Renal pelvis (tissue), 12 donors: ENCODE data around the gene TUBGCP6. TPM values are rescaled to one million over a fixed set of nuclear protein-coding genes. Genes with fewer than 3 reads are reported as not detected.

ENCODE experiments used
- DNase-seq: peaks from one replicate; pipeline ENCODE4 v3.0.0-alpha.2; 2013
- long read RNA-seq, 16 experiments: transcript quantifications; one replicate each; lab custom pipeline, GENCODE V29; 2026
- polyA plus RNA-seq, 3 donors: library from polyadenylated mRNA; unstranded; fragments of 120-200 nt; gene quantifications; one replicate each; pipeline ENCODE4 v1.2.1, GENCODE V29; 2013; ENCODE audit not compliant: insufficient read length in 3 of 3

The TUBGCP6 gene, protein sequence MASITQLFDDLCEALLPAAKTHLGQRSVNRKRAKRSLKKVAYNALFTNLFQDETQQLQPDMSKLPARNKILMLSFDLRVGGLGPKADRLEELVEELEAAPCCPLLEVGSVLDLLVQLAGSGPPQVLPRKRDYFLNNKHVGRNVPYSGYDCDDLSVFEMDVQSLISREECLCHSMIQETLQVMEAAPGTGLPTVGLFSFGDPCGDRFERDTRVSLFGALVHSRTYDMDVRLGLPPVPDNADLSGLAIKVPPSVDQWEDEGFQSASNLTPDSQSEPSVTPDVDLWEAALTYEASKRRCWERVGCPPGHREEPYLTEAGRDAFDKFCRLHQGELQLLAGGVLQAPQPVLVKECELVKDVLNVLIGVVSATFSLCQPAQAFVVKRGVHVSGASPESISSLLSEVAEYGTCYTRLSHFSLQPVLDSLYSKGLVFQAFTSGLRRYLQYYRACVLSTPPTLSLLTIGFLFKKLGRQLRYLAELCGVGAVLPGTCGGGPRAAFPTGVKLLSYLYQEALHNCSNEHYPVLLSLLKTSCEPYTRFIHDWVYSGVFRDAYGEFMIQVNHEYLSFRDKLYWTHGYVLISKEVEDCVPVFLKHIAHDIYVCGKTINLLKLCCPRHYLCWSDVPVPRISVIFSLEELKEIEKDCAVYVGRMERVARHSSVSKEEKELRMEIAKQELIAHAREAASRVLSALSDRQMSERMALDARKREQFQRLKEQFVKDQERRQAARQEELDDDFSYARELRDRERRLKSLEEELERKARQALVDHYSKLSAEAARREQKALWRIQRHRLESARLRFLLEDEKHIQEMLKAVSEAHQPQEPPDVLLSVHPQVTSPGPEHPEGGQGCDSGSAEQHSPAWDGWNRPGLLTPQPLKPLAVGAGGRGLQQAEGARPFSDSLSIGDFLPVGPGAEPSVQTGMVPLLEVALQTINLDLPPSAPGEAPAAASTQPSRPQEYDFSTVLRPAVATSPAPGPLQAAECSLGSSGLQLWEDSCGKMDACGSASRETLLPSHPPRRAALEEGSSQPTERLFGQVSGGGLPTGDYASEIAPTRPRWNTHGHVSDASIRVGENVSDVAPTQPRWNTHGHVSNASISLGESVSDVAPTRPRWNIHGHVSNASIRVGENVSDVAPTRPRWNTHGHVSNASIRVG (N-terminal part only)
- polyA plus RNA-seq = 10 to 100 TPM; 37.9 to 49.9 (median 48.1) TPM
- long read RNA-seq, donor 1, partial matches to known transcripts = 10 of 10 reads
- long read RNA-seq, donor 1, other reads (novel, unspliced or antisense) = 0 of 10 reads
- long read RNA-seq, donor 2 = 0 reads
- long read RNA-seq, donor 3, full-length matches to known transcripts = 1 of 1 reads
- long read RNA-seq, donor 3, partial matches to known transcripts = 0 of 1 reads
- long read RNA-seq, donor 3, other reads (novel, unspliced or antisense) = 0 of 1 reads
- long read RNA-seq, donor 4, full-length matches to known transcripts = 2 of 2 reads
- long read RNA-seq, donor 4, partial matches to known transcripts = 0 of 2 reads
- long read RNA-seq, donor 4, other reads (novel, unspliced or antisense) = 0 of 2 reads
- long read RNA-seq, donor 5 = 0 reads
- long read RNA-seq, donor 6 = 0 reads
- long read RNA-seq, donor 7, full-length matches to known transcripts = 3 of 3 reads
- long read RNA-seq, donor 7, partial matches to known transcripts = 0 of 3 reads
- long read RNA-seq, donor 7, other reads (novel, unspliced or antisense) = 0 of 3 reads
- long read RNA-seq, donor 8, full-length matches to known transcripts = 1 of 1 reads
- long read RNA-seq, donor 8, partial matches to known transcripts = 0 of 1 reads
- long read RNA-seq, donor 8, other reads (novel, unspliced or antisense) = 0 of 1 reads
- long read RNA-seq, donor 9, full-length matches to known transcripts = 3 of 8 reads
- long read RNA-seq, donor 9, partial matches to known transcripts = 5 of 8 reads
- long read RNA-seq, donor 9, other reads (novel, unspliced or antisense) = 0 of 8 reads
- long read RNA-seq, donor 10, partial matches to known transcripts = 12 of 12 reads
- long read RNA-seq, donor 10, other reads (novel, unspliced or antisense) = 0 of 12 reads
- long read RNA-seq, donor 11 = 0 reads
- long read RNA-seq, donor 12, full-length matches to known transcripts = 1 of 27 reads
- long read RNA-seq, donor 12, partial matches to known transcripts = 26 of 27 reads
- long read RNA-seq, donor 12, other reads (novel, unspliced or antisense) = 0 of 27 reads
- long read RNA-seq, donor 13, full-length matches to known transcripts = 1 of 1 reads
- long read RNA-seq, donor 13, partial matches to known transcripts = 0 of 1 reads
- long read RNA-seq, donor 13, other reads (novel, unspliced or antisense) = 0 of 1 reads
- long read RNA-seq, donor 14, full-length matches to known transcripts = 1 of 1 reads
- long read RNA-seq, donor 14, partial matches to known transcripts = 0 of 1 reads
- long read RNA-seq, donor 14, other reads (novel, unspliced or antisense) = 0 of 1 reads
- long read RNA-seq, donor 15, partial matches to known transcripts = 16 of 16 reads
- long read RNA-seq, donor 15, other reads (novel, unspliced or antisense) = 0 of 16 reads
- long read RNA-seq, donor 16, full-length matches to known transcripts = 1 of 1 reads
- long read RNA-seq, donor 16, partial matches to known transcripts = 0 of 1 reads
- long read RNA-seq, donor 16, other reads (novel, unspliced or antisense) = 0 of 1 reads

DNA sequence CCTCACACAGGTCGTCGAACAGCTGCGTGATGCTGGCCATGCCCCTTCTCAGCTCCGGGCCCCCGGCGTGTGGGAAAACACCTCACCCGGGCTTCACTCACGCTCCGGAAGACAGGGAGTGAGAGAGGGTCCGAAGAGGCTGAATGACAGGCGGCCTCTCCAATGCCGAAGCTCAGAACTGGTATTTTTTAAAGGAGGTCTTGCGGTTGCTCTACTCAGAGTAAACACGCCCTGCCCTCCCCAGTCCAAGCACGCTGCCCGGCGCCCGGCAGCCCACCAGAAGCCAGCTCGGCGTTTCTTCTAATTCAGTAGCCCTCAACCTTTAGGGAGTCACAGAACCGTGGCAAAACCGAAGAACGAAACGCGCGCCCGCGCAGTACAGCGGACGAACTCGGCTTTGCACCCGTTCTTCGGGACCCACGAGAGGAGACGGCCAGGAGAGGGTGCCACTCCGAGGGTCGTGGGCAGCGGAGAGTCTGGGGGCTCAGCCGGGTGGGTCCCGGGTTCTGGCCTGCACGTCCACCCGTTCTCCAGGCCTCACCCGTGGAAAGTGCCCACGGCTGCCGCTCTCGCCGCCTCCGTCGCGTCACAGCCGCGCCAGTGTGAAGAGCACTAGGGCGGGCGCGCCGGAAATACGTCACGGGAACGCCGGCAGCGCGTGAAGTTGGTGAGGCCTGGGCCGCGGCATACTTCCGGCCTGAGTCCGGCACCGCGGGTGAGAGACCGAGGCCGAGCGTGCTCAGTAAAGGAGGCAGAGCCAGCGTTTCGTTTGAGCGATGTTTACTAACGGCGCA, at the start of gene TUBGCP6:
TSS of gene TUBGCP6 (minus strand) at position 604 of the 794 bp plus-strand sequence. CDS start at position 40, 564 bp downstream.
- DNase-seq = peak; percentile 96

DNA sequence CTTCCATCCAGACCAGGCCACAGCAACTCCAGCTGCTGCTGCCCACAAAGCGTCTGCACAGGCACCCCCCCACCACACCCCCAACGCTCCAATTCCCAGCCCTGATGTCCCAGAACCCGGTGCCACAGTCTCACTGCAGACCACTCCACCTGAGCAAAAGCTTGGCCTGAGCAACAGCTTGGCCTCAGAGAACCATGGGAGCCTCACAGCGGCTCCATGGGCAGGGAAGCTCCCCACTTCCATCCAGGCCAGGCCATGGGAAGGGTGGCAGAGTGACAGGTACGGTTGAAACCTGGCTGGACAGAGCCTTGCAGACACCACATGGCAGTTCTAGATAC, 49.5 kb upstream of the TUBGCP6 start:
- DNase-seq = no peak

DNA sequence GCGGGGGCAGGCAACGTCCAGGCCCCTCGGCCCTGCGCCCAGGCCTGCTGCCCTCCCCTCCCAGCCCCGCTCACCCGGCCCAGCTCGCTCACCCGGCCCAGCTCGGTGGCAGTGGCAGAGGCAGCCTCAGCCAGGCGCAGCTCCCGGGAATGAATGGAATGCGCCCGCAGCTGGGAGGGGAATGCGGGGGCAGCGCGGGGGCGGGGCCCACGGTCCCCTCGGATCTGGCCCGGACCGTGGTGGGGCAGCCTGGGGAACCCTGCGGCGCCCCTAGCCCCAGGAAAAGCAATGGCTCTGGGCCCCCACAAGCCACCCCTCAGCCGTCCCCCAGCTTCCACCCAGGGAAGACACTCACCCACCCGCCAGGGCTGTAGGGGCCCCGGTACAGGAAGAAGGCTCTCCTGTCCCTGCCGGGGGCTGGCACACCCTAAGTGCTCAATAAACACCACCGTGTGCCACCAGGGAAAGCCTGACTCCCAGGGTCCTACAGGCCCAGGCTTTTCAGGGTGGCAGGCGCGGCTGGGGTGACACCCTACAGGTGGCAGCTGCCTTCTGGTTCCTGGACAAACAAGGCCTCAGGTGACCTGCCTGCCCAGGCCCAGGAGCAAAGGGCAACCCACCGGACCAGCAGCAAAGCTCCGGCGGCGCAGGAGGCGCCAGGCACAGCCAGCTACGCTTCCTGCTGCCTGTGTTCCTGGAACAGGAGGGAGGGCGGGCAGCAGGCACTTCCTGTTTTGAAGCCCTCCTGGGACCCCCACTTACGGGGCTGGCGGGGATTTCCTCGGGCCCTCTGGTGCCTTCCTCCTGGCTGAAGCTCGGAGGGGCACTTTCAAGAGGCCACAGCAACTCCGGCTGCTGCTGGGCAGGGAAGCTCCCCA, 48.9 kb upstream of the TUBGCP6 start:
- peak; percentile 79 for DNase-seq

DNA sequence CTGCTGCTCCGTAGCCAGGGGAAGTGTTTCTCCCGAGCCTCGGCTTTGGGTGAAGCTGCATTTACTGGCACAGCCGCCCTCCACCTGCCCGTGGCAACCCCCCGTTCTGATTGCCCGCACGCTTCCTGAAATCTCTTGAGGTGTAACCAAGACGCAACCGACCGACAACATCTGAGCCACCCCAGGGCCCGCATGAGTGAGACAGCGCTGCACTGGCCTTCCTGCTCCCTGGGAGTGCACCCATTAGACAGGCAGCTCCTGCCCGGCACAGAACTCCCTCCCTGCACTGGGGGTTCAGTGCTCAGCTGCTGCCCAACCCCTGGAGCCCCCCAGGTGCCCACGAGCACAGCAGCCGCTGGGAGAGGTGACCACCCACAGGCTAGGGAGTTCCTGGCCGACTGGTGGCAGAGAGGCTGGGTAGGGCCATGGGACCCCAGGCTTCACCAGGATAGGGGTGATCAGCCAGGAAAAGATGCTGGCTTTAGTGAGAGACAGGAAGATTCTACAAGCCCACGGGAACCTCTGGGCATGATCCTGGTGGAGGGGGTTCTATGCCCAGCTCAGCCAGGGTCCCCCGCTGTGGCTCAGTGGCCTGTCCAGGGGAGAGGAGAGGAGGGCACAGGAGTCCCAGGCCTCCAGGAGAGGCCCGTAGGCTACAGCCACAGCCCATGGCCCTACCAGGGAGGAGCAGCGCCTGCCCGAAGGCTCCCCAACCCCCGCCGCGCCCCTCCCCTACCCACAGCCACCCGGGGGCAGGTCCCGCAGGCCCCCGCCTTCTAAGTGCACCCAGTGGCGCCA, 48.0 kb upstream of the TUBGCP6 start:
- DNase-seq = no peak

DNA sequence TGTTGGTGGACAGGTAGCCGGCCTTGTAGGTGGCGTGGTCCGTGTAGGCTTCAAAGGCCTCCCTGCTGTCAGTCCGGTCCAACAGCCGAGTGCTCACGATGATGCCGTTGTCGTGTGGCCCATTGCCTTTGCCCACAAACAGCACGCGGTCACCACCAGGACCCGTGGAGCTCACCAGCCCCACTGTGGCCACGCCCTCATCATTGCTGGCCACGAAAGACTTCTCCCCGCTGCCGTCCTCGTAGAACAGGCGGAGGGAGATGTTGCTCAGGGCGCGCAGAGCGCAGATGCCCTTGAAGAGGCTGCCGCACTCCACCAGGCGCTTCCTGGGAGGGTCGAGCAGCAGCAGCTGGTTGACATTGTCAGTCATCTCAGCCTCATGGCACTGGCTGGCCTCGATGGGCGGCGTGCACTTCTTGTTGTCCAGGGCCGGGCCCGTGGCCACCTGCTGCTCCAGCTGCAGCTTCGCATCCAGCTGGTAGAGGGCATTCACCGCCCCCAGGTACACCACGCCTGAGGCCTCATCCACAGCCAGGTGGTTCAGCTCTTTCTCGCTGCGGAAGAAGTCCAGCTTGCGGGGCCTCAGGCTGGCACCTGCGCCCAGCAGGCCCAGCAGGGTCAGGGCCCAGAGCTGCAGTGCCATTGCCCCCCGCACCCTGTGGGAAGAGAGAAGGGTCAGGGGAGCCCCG, 45.3 kb upstream of the TUBGCP6 start:
- no peak for DNase-seq

DNA sequence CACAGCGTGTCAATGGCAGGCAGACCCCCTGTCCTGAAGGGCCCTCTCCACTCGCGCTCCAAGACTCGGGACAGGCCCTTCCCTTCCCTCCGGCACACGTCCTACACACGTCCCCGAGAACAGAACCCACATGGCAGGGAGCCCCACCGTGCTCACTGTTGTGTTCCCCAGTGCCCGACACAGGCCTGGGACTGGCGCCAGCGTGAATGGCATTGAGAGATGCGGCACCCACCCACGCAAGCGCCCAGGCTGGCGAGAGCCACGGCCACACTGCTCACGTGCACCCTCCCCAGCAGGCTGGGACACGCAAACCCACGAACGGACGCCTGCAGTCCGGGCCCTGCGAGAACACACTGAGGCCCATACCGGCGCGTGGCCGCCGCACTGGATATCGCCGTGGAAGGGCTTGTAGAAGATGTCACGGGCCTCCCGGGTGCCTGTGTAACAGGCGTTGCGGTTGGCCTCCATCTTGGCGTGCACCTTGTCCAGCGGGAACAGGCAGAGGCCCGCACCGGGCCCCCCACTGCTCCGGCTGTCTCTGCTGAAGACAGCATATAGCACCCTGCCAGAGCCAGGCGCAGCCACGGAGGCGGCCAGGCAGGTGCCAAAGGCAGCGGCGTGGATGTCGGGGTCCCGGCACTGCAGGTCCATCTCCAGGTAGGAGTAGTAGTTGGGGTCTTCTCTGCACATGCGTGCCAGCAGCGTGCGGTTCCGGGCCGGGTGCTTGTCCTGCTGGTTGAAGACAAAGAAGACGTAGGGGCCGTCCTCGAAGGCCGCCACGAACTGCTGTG, 44.5 kb upstream of the TUBGCP6 start:
- no peak for DNase-seq

DNA sequence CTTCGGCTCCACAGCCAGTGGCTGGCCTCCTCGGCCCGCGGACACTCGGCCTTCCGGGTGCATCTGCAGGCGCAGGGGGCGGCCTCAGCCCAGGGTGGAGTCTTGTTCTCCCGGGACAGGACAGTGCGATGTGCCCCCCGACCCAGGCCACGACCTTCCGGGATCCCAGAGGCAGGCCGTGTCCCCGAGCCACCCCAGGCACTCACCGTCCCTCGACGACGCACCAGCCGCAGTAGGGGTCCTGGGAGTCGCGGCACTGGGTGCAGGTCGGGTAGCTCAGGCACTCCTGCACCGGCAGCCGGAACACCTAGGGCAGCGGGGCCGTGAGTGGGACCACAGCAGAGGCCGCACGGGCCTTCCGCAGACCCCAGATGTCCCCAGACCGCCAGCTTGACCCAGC, 42.9 kb upstream of the TUBGCP6 start:
- no peak for DNase-seq

DNA sequence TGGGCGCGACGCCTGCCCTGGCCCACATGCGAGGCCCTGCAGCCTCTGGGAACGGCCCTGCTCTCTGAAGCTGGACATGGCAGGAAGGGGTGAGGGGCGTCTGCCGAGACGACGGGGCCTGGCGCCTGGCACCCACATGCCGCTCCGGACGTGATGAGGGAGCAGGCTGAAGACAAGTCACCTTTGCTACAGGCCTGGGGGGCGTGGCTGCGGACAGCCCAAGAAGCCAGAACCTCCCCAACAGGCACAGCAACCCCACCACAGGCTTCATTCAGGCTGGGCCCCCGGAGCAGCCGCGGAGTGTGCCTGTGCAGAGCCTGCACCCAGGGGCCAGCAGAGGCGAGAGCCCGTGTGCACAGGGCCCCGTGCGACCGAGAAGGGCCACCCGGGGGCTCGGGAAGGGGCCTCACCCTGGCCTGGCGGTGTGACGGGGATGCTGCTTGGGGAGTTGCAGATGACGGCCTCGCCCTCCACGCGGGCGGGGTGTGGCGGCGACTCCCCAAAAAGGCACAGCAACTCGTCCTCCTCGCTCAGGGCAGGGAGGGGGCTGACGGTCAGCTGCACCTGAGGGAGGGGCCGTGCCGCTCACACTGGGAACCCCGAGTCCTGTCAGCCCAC, 42.0 kb upstream of the TUBGCP6 start:
- no peak for DNase-seq

DNA sequence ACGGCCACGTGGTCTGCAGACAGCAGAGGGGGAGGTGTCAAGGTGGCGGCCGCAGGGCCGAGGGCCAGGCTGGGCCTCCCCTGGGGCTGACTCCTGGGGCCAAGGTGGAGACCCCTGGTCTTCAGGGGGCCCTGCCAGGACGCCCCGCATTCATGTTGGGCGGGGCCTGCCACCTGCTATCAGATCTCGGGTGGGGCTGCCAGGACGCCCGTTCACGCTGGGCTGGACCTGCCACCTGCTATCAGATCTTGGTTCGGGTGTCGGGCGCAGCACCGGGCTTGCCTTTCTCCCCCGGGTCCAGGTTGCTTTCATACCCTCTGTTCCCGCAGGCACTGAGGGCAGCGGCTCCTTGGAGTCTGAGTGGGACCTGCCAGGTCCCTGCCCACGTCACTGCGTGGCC, 41.5 kb upstream of the TUBGCP6 start:
- DNase-seq = no peak

DNA sequence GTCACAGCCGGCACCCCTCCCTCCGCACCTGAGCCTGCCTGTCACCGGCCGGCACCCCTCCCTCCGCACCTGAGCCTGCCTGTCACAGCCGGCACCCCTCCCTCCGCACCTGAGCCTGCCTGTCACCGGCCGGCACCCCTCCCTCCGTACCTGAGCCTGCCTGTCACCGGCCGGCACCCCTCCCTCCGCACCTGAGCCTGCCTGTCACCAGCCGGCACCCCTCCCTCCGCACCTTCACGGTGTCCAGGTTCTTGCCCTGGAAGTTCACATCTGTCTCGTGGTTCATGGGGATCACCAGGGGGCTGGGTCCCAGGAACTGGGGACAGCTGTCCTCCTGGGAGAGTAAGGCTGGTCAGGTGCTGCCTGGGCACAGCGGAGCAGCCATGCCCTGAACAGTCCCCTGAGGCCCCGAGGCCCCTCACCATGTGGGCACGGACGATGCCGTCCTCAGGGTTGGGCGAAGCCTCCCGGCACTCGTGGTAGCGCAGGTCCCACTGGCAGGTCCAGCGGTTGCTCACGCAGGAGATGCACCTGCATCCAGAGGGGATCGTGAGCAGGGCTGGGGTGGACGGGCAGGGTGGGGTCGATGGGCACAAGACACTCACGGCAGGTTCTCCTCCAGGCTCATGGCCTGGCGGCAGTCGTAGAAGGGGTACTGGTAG, 40.9 kb upstream of the TUBGCP6 start:
- no peak for DNase-seq

DNA sequence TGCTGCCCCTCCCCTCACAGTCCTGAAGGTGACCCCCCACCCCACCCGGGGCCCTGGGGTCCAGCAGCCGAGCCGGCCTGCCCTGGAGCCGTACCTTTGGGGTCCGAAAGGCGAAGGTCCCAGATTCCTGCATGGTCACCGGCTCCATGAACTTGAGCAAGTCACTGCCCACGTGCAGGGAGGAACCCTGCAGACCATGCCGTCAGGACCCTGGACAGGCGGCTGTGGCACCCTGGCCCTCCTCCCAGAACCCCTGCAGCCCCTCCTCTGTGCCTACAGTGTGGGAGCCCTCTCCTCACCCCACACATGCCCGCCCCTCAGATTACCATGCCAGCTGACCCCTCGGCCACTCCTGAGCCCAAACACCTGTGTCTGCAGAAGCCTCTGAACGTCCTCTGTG, 39.7 kb upstream of the TUBGCP6 start:
- DNase-seq = no peak

DNA sequence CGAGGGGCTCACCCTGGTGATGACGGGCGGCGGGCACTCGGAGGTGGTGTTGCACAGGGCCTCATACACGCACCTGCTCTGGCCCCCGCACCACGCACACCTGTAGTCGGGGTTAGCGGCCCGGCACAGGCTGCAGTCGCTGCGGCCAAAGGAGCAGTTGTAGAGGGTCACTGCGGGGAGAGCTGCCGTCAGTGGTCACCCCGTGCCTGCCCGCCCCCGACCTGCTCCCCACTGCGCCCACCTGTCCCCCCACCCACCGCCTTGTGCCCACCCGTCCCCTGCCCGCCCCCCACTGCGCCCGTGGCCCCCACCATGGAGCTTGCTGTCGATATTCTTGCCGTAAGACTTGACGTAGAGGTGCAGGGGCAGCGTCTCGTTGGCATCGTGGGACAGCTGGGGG, 39.0 kb upstream of the TUBGCP6 start:
- no peak for DNase-seq

DNA sequence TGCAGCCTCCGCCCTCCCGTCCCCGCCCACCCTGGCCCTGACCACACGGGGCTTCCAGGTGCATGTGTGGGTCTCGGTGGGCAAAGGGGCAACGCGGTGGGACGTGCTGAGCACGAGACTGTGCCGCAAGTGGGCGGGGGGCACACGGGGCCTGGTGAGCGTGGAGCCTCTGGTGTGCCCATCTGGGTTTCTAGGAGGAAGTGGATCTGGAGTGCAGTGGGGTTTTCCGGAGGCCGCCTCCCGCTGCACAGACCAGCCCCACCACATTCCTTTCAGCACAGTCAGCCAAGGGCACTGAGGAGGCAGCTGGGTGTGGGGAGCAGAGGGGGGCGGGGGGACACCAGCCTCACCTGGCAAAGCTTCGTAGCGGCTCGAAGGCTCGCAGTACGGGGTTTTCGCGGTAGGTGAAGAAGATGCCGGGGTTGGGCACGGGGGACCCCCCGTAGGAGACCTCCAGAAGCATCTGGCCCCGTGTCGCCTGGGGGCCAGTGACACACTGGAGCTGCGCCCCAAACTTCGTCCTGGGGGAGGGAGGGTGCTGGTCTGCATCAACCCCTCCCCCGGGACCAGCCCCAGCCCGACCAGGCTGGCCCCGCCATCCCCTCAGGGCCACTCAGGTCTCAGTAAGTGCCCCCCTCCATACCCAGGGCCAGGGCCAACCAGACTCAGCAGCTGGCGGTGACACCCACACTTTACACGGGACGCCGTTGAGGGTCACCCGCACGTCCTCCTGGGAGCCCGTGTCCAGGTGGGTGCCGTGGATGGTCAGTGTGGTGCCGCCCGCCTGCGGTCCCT, 37.7 kb upstream of the TUBGCP6 start:
- DNase-seq = no peak
